HFFc6 (cell line): ENCODE measurements around the gene EIF5AL1. TPM values are rescaled to one million over a fixed set of nuclear protein-coding genes. Genes with fewer than 3 reads are reported as not detected.

Experiments
- DNase-seq: peaks from one replicate; pipeline ENCODE4 v3.0.0-alpha.2; 2018
- H3K27ac Mint-ChIP-seq: 2 replicates; pipeline ENCODE4 v1.8.0; 2020; ENCODE audit warnings: mild to moderate bottlenecking, mixed read lengths
- H3K27me3 Mint-ChIP-seq: 2 replicates; pipeline ENCODE4 v1.8.0; 2021; ENCODE audit warnings: mild to moderate bottlenecking, moderate library complexity, mixed read lengths; ENCODE audit not compliant: insufficient read depth
- H3K36me3 Mint-ChIP-seq: 2 replicates; pipeline ENCODE4 v1.8.0; 2021; ENCODE audit warnings: low read depth, mixed read lengths
- H3K4me1 Mint-ChIP-seq: 2 replicates; pipeline ENCODE4 v1.8.0; 2020; ENCODE audit warnings: low read depth, mixed read lengths
- H3K4me3 Mint-ChIP-seq: 2 replicates; pipeline ENCODE4 v1.8.0; 2020; ENCODE audit warnings: mild to moderate bottlenecking, moderate library complexity, mixed read lengths
- H3K9me3 Mint-ChIP-seq: 2 replicates; pipeline ENCODE4 v1.8.0; 2020; ENCODE audit warnings: mild to moderate bottlenecking, mixed read lengths
- total RNA-seq, 6 experiments: library from RNA; stranded (reverse); fragmentation: NEBNext Ultra II Directional; extraction: Animal tissue kit (Norgen Biotek cat#: 25700); gene quantifications; 2 replicates in 1 of 6; 3 replicates in 5 of 6; pipeline ENCODE4 v1.2.3, GENCODE V29; 2021
- TF ChIP-seq, protein P1 (sequence below): fragments of 200-600 bp; sonication (generic); IDR thresholded peaks from 2 replicates; pipeline ENCODE4 v1.5.0; 2021; ENCODE audit warnings: antibody characterized with exemption, mild to moderate bottlenecking

EIF5AL1 gene
- total RNA-seq, 6 experiments from 2014 or later: 0.41 to 0.61 (median 0.48) TPM

DNA sequence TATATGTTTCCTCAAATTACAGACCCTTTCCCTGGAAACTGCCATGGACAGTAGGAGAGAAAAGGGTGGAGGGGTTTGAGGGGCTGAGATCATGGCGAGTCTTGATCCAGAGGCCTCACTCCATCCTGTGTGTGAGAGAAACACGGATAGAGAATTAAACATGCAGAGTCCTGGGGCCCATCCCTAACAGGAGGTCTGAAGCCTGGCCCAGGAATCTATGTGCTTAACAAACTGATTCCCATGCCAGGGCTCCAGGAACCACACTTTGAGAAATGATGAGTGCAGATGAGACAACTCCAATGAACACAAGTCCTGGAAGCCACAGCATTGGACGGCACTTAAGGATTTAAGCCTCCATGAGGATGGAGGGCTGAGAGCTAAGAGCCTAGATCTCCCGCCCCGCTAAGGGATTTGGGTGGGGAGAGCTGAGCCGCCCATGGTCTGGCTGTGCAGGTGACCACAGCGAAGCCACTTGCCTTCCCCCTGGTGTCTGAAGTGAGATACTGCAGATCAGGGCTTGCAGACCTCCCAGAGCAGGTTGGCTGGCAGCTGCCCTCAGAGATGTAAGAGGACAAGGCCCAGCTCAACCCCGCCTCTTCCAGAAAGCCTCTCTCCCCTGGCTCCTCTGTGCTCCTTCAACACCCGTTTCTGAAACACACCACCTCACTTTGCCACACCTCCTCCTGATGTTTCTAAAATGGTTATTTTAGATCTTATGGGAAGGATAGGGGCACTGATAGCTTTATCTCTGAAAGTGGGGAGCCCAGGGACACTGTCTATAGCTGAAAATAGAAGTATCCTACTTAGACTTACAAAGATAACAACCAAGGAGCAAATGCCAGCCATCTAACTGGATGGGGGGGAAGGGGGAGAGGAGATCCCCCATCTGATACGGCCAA, 24.8 kb upstream of the EIF5AL1 start:
- Mint-ChIP-seq H3K36me3 (no peaks in the 10 kb centered on the region), H3K27ac (peak overlapping the region; percentile 93), H3K27me3 (no peaks in the 10 kb centered on the region), H3K4me1 (peaks cover 45% of the 10 kb centered on the region), H3K4me3 (peak overlapping the region; percentile 53), H3K9me3 (no peaks in the 10 kb centered on the region)
- TF ChIP-seq, protein P1, sequence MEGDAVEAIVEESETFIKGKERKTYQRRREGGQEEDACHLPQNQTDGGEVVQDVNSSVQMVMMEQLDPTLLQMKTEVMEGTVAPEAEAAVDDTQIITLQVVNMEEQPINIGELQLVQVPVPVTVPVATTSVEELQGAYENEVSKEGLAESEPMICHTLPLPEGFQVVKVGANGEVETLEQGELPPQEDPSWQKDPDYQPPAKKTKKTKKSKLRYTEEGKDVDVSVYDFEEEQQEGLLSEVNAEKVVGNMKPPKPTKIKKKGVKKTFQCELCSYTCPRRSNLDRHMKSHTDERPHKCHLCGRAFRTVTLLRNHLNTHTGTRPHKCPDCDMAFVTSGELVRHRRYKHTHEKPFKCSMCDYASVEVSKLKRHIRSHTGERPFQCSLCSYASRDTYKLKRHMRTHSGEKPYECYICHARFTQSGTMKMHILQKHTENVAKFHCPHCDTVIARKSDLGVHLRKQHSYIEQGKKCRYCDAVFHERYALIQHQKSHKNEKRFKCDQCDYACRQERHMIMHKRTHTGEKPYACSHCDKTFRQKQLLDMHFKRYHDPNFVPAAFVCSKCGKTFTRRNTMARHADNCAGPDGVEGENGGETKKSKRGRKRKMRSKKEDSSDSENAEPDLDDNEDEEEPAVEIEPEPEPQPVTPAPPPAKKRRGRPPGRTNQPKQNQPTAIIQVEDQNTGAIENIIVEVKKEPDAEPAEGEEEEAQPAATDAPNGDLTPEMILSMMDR: peak; percentile 80
- peak; percentile 51 for DNase-seq

DNA sequence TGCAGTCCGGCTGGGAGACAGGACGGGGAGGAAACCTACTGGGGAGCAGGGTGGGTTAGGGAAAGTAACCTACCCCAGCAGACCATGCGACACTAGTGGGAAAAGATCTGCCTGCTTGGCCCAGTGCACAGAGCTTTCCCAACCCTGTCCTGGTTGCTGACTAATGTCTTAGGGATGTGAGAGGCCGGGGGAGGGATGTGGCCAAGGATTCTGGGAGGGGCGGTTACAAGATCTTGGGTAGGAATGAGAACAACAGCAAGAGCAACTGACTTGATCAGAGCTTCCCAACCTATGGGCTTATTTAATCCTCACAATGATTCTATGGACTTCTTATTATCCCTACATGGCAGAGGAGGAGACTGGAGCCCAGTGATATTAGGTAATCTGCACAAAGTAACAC, 24.0 kb upstream of the EIF5AL1 start:
- peaks cover 45% of the 10 kb centered on the region for H3K4me1 Mint-ChIP-seq

DNA sequence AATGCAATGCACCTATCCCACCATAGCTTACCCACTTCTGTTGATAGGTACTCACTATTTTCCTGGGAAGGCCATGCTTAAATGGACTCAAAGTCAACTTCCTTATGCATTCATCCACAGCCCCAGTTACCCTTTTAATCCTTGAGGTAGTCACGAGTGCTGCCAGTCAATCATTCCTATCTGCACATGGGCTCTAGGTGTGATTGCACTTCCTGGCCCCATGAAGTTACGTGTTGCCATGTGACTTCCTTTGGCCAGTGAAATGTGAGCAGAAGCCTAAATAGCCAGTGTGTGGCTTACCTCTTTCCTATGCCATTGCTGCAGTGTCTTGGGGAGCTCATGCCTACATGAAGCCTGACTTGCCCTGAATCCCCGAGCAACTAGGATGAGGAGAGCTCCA, 23.5 kb upstream of the EIF5AL1 start:
- H3K4me3 Mint-ChIP-seq: peak overlapping the region; percentile 53; the same call in 1 of the 2 replicates
- H3K36me3 Mint-ChIP-seq: no peaks in the 10 kb centered on the region
- TF ChIP-seq, protein P1: no peak
- no peaks in the 10 kb centered on the region; the same call in 1 of the 2 replicates for H3K27me3 Mint-ChIP-seq
- H3K4me1 Mint-ChIP-seq: peaks cover 45% of the 10 kb centered on the region
- H3K27ac Mint-ChIP-seq: peak overlapping the region; percentile 93
- DNase-seq: no peak
- H3K9me3 Mint-ChIP-seq: no peaks in the 10 kb centered on the region

More for the DNA sequence above, 24.0 kb upstream of the EIF5AL1 start:
- Mint-ChIP-seq H3K27me3 (no peaks in the 10 kb centered on the region; the same call in 1 of the 2 replicates), H3K27ac (peak overlapping the region; percentile 93), H3K4me3 (peak overlapping the region; percentile 53), H3K36me3 (no peaks in the 10 kb centered on the region), H3K9me3 (no peaks in the 10 kb centered on the region)
- TF ChIP-seq, protein P1: no peak
- peak; percentile 87 for DNase-seq

- TF ChIP-seq, protein P1: no peak
- H3K9me3 Mint-ChIP-seq: no peaks in the 10 kb centered on the region
- peaks cover 5% of the 10 kb centered on the region for H3K27me3 Mint-ChIP-seq
- peak overlapping the region; percentile 39; the same call in 1 of the 2 replicates for H3K27ac Mint-ChIP-seq
- H3K4me3 Mint-ChIP-seq: no peak overlapping the region
- peaks cover 45% of the 10 kb centered on the region for H3K4me1 Mint-ChIP-seq
- H3K36me3 Mint-ChIP-seq: no peaks in the 10 kb centered on the region
- DNase-seq: no peak
These were observed 21.8 kb upstream of the EIF5AL1 start for GRCh38 chr10:79490400-79491142.

DNA sequence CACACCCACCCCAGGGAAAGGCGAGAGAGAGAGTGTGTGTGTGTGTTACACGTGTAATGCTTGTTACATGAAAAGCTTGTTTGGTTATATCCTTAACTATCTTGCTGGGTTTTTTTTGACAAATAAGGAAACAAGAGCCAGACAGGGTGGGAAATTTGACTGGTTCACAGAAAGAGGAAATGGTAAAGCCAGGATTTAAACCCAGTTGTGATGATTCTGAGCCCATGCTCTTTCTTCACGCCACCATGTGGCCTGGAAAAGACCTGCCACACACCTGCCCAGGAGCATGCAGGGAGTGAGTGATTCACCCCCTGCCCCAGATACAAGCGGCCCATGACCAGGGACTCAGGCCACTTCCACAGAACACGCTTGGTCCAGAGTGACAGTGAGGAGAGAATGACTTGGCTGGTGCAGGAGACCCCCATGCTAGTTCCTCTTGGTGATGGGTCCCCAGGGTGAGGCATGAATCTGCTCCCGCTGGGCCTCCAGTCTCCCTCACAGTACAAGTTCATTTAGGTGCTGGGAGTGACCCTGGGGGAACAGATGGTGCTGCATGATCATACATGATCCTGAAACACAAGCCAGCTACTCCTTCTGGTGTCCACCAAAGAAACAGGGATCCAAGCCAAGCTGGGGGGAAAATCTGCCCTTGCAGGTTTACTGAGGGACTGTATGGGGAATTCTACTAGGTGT, 21.0 kb upstream of the EIF5AL1 start:
- no peak for DNase-seq
- Mint-ChIP-seq H3K9me3 (no peaks in the 10 kb centered on the region), H3K4me1 (peaks cover 45% of the 10 kb centered on the region), H3K36me3 (no peaks in the 10 kb centered on the region), H3K4me3 (no peak overlapping the region), H3K27me3 (peaks cover 5% of the 10 kb centered on the region), H3K27ac (no peak overlapping the region)
- TF ChIP-seq, protein P1: no peak
